ENCODE data around the gene TCF3.

Gene TCF3

GRCh38 chr19:1609680-1610474 is 42.5 kb downstream of the TCF3 start:
- no peak for DNase-seq (ENCODE audit: low spot score)

DNA sequence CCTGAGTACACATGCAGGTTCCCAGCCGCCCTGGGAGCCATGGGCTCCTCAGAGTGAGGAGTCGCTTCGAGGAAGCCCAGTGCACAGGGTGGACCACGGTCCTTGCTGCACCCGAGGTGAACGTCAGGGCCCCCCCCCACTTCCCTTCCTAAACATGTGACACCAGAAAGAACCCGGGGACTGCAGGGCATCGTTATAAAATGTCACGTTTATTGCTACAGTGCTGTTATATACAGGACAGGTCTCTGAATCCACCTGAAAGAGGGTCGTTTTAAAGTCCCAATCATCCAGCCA is 43.4 kb downstream of the TCF3 start:
- DNase-seq (ENCODE audit: low spot score): peak; percentile 47

DNA sequence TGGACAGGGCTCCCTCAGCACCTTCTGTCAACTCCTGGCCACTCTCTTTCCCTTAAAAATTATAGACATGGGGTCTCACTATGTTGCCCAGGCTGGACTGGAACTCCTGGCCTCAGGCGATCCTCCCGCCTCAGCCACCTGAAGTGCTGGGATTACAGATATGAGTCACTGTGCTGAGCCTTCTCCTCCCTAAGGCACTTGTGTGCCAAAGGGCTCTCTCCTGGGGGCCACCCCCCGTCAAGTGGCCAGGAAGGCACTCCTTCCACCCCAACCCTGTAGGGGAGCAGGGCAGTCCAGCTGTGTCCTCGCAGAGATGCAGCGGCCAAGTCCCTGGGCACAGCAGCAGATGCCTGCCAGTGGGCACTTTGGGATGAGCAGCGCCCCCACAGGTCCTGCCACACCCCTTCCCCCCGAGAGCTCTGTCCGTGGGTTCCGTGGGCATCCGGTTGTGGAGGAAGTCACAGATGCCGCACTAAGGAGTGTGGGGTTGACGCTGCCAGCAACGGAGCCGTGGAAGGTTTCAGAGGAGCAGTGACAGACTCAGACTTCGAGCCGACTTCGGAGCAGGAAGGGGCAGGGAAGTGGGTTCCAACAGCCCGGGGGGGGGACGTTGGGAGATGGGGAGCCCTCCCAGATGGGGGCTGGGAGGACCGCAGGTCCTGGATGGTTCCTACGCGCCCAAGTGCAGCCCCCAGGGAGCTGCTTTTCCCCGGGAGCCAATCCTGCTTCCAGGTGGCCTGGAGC is 43.9 kb downstream of the TCF3 start:
- no peak for DNase-seq (ENCODE audit: low spot score)

- DNase-seq (ENCODE audit: low spot score): no peak
Observed at GRCh38 chr19:1606138-1606651, 46.2 kb downstream of the TCF3 start.

DNA sequence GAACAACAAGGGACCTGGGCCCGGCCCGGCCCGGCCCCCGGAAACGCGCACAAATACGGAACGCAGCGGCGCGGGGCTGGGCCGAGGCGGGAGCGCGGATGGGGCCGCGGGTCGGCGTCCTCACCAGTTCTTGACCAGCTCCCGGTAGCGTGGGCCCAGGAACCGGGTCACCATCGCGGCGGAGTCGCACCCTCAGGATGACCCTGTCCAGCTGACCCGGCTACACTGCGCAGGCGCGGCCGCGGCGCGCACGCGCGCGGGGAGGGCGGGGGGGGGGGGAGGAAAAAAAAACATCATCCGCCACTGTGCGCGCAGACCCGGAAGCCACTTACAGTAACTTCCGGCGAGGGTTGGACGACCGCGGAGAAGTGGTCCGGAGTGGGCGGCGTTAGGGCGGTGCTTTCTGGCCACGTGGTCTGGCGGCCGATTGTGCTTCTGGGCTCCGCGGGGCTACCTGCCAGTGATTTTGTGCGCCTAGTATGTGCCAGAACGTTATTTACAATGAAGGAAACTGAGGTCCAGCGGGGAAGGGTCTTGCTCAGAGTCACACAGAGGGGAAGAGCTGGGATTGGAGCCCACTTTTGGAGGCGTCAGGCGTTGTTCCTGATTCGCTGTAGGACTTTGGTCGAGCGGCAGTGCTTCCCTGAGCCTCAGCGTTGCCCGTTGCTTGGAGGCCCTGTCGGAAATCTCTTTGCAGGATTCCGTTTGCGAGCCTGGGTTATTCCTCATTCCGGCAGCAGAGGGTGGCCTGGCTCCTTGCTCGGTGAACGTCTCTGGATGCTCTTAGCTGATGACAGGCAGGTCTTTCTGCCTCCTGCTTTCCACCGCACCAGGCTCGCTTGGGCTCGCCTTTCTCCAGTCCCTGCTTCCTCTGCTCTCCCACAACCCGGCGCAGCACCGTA is 46.9 kb downstream of the TCF3 start, which contains the start of gene UQCR11:
Gene UQCR11 (minus strand): TSS at position 227 of the 902 bp plus-strand sequence. CDS start 53 bp downstream, at position 174.
- DNase-seq (ENCODE audit: low spot score): peak; percentile 96

- no peak for DNase-seq (ENCODE audit: low spot score)
Observed at GRCh38 chr19:1602091-1602707, 50.2 kb downstream of the TCF3 start.

GRCh38 chr19:1601613-1602064 is 50.8 kb downstream of the TCF3 start:
- DNase-seq (ENCODE audit: low spot score): no peak

DNA sequence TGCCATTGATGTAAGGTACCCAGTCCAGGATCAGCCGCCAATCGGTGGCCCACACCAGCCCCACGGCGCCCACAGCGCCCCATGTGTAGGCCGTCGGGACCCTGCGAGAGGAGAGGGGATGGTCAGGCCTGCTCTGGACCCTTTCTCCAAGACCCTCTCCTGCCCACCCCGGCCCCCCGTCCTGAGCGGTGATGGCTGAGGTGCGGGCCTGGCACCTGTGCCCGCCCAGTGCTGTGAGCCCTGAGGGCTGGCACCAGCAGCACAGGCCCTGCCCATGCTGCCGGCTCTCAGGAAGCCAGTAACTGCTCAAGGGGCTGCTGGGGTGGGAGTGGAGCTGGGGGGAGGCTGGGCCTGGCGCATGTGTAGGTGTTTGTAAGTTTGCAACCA is 53.0 kb downstream of the TCF3 start:
- no peak for DNase-seq (ENCODE audit: low spot score)

DNA sequence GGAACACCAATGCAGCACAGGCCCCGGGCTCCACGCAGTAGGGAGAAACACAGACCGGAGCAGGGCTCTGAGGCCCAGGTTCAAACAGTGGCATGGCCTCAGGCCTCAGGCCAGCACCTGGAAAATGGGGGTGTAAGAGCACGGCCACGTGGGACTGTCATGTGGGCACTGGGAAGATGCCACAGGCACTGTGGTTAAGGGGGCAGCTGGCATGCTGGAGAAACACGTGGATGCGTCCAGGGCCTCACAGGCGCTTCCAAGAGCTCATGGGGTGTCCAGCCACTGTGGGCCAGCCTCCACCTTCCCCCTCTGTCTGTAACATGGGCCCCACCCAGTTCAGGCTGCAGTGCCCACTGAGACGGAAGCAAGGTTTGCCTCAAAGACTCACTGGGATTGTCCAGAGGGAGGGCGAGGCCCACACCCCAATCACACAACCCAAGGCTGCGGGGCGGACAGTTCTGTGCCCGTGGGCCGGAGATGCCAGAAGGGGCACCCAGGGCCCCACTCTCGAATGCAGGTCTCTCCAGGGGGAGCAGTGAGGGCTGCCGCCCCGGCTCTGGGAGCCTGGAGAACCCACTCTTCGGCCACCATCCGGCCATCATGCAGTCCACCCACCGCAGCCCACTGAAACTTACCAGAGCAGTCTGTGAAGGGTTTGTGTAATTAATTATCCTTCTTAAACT is 53.5 kb downstream of the TCF3 start:
- DNase-seq (ENCODE audit: low spot score): no peak

DNA sequence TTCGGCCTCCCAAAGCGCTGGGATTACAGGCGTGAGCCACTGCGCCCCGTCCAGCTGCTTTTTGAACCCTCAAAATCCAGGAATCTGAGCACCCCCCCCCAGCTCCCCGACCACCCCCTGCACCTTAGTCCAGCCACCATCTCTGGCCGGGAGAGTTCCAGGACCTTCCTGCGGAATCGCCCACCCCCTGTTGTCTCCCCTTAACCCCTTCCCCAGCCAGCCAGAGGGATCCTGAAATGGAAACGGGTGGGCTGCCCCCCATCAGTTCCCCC is 59.0 kb downstream of the TCF3 start:
- DNase-seq (ENCODE audit: low spot score): no peak

- peak; percentile 93 for DNase-seq (ENCODE audit: low spot score)
Observed at GRCh38 chr19:1592755-1593500, 59.5 kb downstream of the TCF3 start, which contains the start of gene MBD3. TSS of gene MBD3 (minus strand) at chr19:1592865. CDS start at chr19:1592631, 234 bp downstream.

- DNase-seq (ENCODE audit: low spot score): peak; percentile 91
Observed at GRCh38 chr19:1592024-1592754, 60.2 kb downstream of the TCF3 start.

DNA sequence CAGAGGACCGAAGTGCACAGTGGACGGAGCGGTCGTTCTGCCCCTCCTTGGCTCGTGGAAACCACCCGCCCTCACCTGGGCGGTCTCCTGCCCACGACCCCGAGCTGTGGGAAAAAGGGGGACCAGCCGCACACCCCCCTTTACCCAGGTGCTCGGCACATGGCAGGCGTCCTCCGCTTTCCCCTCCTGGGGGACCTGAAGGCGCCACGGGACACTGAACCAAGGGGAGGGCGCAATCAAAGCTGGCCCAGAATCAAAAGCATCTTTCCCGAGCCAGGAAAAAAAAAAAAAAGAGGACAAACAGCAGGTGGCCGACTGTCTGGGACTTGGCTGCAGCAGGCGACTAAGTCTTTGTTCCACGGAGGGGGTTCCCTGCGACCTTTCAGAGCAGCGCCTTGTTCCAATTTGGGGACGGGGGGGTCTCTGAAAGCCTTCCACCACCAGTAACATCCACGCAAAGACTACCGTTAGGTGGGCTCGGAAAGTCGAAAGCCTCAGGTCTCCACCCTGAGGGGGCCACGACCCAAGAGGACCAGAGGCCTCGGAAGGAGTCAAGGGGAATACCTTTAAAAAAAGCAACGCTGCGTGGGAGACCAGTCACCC is 60.9 kb downstream of the TCF3 start:
- DNase-seq (ENCODE audit: low spot score): peak; percentile 41

DNA sequence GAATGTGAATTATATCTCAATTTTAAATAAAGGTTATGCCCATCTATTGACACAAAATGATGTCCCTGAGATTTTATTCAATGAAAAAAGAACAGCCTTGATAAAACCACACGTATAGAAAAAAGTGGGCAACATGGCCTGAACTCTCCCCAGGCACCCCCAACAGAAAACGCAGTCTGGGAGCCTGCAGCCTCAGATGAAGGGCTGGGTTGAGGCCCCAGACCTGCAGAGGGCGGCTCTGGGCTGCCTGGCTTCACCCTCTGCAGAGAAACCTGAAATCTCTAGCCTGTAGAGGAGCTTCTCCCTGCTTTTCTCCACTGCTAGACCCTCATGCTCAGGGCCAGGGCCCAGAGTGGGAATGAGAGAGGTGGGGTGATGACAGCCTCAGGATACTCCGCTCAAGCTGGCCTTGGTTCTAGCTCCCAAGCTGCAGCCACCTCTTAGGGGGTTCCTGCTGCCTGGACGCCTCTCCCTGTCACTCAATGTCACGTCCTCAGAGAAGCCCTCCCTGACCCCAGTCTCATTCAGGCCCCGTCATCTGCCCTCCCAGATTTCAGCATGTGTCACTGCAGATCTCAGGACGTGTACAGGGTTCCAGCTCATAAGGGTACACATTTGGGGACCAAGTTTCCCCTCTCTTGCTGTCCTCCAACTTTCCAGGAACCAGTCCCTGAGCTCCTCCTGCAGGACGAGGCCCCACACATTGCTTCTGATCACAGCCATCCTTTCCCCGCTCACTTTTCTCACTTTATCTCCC is 61.6 kb downstream of the TCF3 start:
- peak; percentile 75 for DNase-seq (ENCODE audit: low spot score)

GRCh38 chr19:1587872-1588271 is 64.5 kb downstream of the TCF3 start:
- no peak for DNase-seq (ENCODE audit: low spot score)

DNA sequence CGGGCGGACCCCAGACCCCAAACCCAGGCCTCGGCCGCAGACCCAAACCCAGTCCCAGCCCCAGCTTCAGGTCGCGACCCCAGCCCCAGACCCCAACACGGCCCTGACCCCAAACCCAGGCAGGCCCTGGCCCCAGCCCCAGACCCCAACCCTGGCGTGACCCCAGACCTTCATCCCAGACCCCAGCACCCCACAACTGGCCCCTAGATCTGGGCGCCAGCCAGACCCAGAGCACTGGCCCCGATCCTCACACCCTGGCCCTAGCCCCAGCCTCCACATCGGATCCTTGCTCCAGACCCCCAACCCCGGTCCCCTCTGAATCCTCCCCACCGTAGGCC is 67.2 kb downstream of the TCF3 start:
- no peak for DNase-seq (ENCODE audit: low spot score)

- no peak for DNase-seq (ENCODE audit: low spot score)
Observed at GRCh38 chr19:1584500-1585242, 67.7 kb downstream of the TCF3 start.

DNA sequence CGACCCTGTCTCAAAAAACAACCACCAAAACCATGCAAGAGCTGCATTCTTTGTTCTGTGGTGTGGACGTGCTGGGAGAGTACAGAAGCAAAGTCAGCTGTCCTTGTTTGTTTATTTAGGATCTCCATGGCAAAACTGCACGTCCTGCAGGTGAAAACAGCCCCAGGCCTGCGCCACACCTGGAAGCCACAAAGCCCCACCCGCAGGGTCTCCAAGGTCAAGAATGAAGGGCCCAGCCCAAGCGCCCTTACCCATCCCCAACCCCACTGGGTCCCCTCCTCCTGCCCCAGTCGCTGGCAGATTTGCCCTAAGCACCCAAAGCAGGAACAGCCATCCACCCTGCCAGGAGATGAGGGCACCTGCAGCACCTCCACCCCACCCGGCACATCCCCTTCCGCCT is 70.2 kb downstream of the TCF3 start:
- no peak for DNase-seq (ENCODE audit: low spot score)

All from NAMALWA (cell line).